Keratinocyte (primary cell): ENCODE measurements around the gene SMPD3. TPM values are rescaled to one million over a fixed set of nuclear protein-coding genes. Genes with fewer than 3 reads are reported as not detected.
"Not testable (repeated sequence)": the region's sequence is repeated elsewhere in the genome, so short reads cannot be mapped to it uniquely, and the experiment has no call there.

Source experiments
- DNase-seq: peaks from one replicate; pipeline ENCODE4 v3.0.0-alpha.2; 2011; ENCODE audit warnings: low read depth, missing footprints, low spot score
- FAIRE-seq: peaks from 2 replicates; lab custom pipeline; 2011; peaks lifted over from hg19 to GRCh38; lab: Jason Lieb, UNC
- H2AFZ ChIP-seq: 2 replicates; pipeline ENCODE4 v1.6.0; 2012; ENCODE audit warnings: low read length, control low read depth, inconsistent platforms; ENCODE audit not compliant: control insufficient read depth
- H3K27ac ChIP-seq: 2 replicates; pipeline ENCODE4 v1.5.1; 2011; ENCODE audit warnings: low read length; ENCODE audit not compliant: control insufficient read depth, insufficient read depth
- H3K27me3 ChIP-seq: 3 replicates; pipeline ENCODE4 v1.6.0; 2011; ENCODE audit warnings: low read length; ENCODE audit not compliant: control insufficient read depth, insufficient read depth; ENCODE audit errors: extremely low read depth
- H3K36me3 ChIP-seq, 2 experiments: 2 replicates in 1 of 2; 3 replicates in 1 of 2; pipeline ENCODE4 v1.5.1; 2011; ENCODE audit warnings: low read length in 2 of 2, mild to moderate bottlenecking in 1 of 2; ENCODE audit not compliant: control insufficient read depth in 2 of 2, insufficient read depth in 2 of 2; ENCODE audit errors: extremely low read depth in 1 of 2
- H3K4me1 ChIP-seq: 3 replicates; pipeline ENCODE4 v1.5.1; 2011; ENCODE audit warnings: low read length; ENCODE audit not compliant: control insufficient read depth, insufficient read depth; ENCODE audit errors: extremely low read depth
- H3K4me2 ChIP-seq: 3 replicates; pipeline ENCODE4 v1.6.0; 2011; ENCODE audit warnings: low read depth, low read length; ENCODE audit not compliant: control insufficient read depth, insufficient read depth; ENCODE audit errors: extremely low read depth
- H3K4me3 ChIP-seq, 3 experiments: fragments of 200-600 bp in 1 of 3; sonication (generic) in 1 of 3; 2 replicates in 2 of 3; 3 replicates in 1 of 3; pipeline ENCODE4 v1.5.1; 2011 to 2016; ENCODE audit warnings: low read length in 3 of 3, mild to moderate bottlenecking in 3 of 3, control low read depth in 2 of 3, inconsistent platforms in 1 of 3, low read depth in 1 of 3, mixed read lengths in 1 of 3, mixed run types in 1 of 3, moderate library complexity in 1 of 3; ENCODE audit not compliant: control insufficient read depth in 2 of 3, insufficient read depth in 2 of 3; ENCODE audit errors: extremely low read depth in 1 of 3
- H3K79me2 ChIP-seq: 2 replicates; pipeline ENCODE4 v1.6.0; 2012; ENCODE audit warnings: low read length; ENCODE audit not compliant: control insufficient read depth, insufficient read depth
- H3K9ac ChIP-seq: 3 replicates; pipeline ENCODE4 v1.6.0; 2011; ENCODE audit warnings: low read length; ENCODE audit not compliant: control insufficient read depth, insufficient read depth; ENCODE audit errors: extremely low read depth
- H3K9me1 ChIP-seq: 3 replicates; pipeline ENCODE4 v1.6.0; 2011; ENCODE audit warnings: low read length; ENCODE audit not compliant: control insufficient read depth, insufficient read depth; ENCODE audit errors: extremely low read depth
- H3K9me3 ChIP-seq: 2 replicates; pipeline ENCODE4 v1.5.1; 2012; ENCODE audit warnings: low read depth, low read length; ENCODE audit not compliant: control insufficient read depth
- H4K20me1 ChIP-seq: 3 replicates; pipeline ENCODE4 v1.6.0; 2011; ENCODE audit warnings: low read length; ENCODE audit not compliant: control insufficient read depth, insufficient read depth; ENCODE audit errors: extremely low read depth
- CTCF ChIP-seq, 3 experiments: IDR thresholded peaks in 1 of 3; conservative IDR thresholded peaks in 1 of 3; optimal IDR thresholded peaks in 1 of 3; 2 replicates in 2 of 3; 3 replicates in 1 of 3; pipeline versions ENCODE3 to v1.5.1; 2011; ENCODE audit warnings: low read length in 3 of 3, mild to moderate bottlenecking in 3 of 3, moderate library complexity in 2 of 3, control low read depth in 1 of 3, inconsistent platforms in 1 of 3; ENCODE audit not compliant: insufficient read depth in 2 of 3; ENCODE audit errors: extremely low read depth in 1 of 3
- EZH2 ChIP-seq: IDR thresholded peaks from one replicate; pipeline ENCODE4 v1.6.1; 2012; ENCODE audit warnings: inconsistent platforms, mild to moderate bottlenecking, low read length, moderate library complexity
- dilution Hi-C: fragments of 300-500 bp; cut with MboI; formaldehyde crosslinking; loops from one replicate; pipeline ENCODE4 v1.7.0; 2020; ENCODE audit warnings: low sequenced_read_pairs; ENCODE audit not compliant: extremely low pct_ligation_motif_present
- polyA minus RNA-seq, 3 experiments: library from RNA; depleted of rRNA, polyadenylated mRNA; stranded (reverse); fragments of >200 nt; gene quantifications; 1 replicate in 1 of 3; 2 replicates in 1 of 3; 3 replicates in 1 of 3; pipeline ENCODE4 v1.2.3, GENCODE V29; 2011
- polyA plus RNA-seq, 5 experiments: library from polyadenylated mRNA; depleted of rRNA in 3 of 5; stranded (reverse) in 3 of 5; stranded (forward) in 1 of 5; unstranded in 1 of 5; fragments of >200 nt; gene quantifications; 1 replicate in 1 of 5; 2 replicates in 3 of 5; 3 replicates in 1 of 5; pipeline versions ENCODE4 v1.2.1 to v1.2.3, GENCODE V29; 2011 to 2012; ENCODE audit warnings: missing spikeins in 2 of 5, low read depth in 1 of 5, low replicate concordance in 1 of 5

Gene SMPD3
- polyA plus RNA-seq (0.05 to 0.34 TPM (median 0.14 TPM) in 3 replicates), polyA minus RNA-seq (1.7 to 4.1 TPM in 2 of 3 replicates, not detected in the other)
- polyA plus RNA-seq (2011; ENCODE audit: low read depth): 1.7 TPM
- 0.02 and 0.12 TPM in 2 replicates for polyA plus RNA-seq (2011; cell fraction: cytosol; rRNA removed)
- polyA plus RNA-seq (2011; cell fraction: nucleus; rRNA removed): 0.60 and 0.96 TPM in 2 replicates
- 0.24 and 3.2 TPM in 2 replicates for polyA plus RNA-seq (2012; ENCODE audit: low replicate concordance)
- polyA minus RNA-seq (2011; cell fraction: cytosol; rRNA and poly(A)+ RNA removed): not detected
- polyA minus RNA-seq (2011; cell fraction: nucleus; rRNA and poly(A)+ RNA removed): 2.1 and 3.5 TPM in 2 replicates

GRCh38 chr16:68448360-68448970, at the start of gene SMPD3:
TSS of gene SMPD3 (minus strand) at chr16:68448508. CDS start at chr16:68372181, 76,327 bp downstream.
- Histone ChIP-seq H3K79me2 (no peaks in the 10 kb centered on the region), H3K4me3 (peak within 1 kb of the TSS in 2 of 3 experiments; percentile 2 to 29), H3K4me1 (peaks cover 8% of the 10 kb centered on the region), H4K20me1 (peaks cover 4% of the 10 kb centered on the region), H3K27me3 (peaks cover 29% of the 10 kb centered on the region), H3K9me3 (no peaks in the 10 kb centered on the region), H3K9me1 (no peaks in the 10 kb centered on the region), H3K4me2 (peak within 1 kb of the TSS; percentile 68), H3K36me3 (no peaks in the 10 kb centered on the region), H2AFZ (no peak within 1 kb of the TSS), H3K27ac (no peak within 1 kb of the TSS), H3K9ac (no peak within 1 kb of the TSS)
- TF ChIP-seq CTCF (optimal IDR thresholded peaks at IDR 0.05 in 1 of 3, IDR thresholded peaks at IDR 0.05 in 1 of 3, conservative IDR thresholded peaks at IDR 0.05 in 1 of 3; ENCODE audit: extremely low read depth in 1 of 3, insufficient read depth in 2 of 3, low read length in 3 of 3) (no peak), EZH2 (no peak)
- DNase-seq (peak; percentile 54), FAIRE-seq (peak; percentile 23)
- dilution Hi-C loops: no loop called here

- no peak overlapping the region for H3K4me2 ChIP-seq
- TF ChIP-seq EZH2 (no peak), CTCF (optimal IDR thresholded peaks at IDR 0.05 in 1 of 3, IDR thresholded peaks at IDR 0.05 in 1 of 3, conservative IDR thresholded peaks at IDR 0.05 in 1 of 3; ENCODE audit: extremely low read depth in 1 of 3, insufficient read depth in 2 of 3, low read length in 3 of 3) (no peak)
- FAIRE-seq (peak; percentile 13), DNase-seq (no peak)
- H3K27ac ChIP-seq: no peak overlapping the region
- H3K36me3 ChIP-seq: no peaks in the 10 kb centered on the region
- peaks cover 36% of the 10 kb centered on the region for H3K4me1 ChIP-seq
- no peaks in the 10 kb centered on the region for H4K20me1 ChIP-seq
- dilution Hi-C loops: no loop called here
- H3K4me3 ChIP-seq: no peak overlapping the region
- peaks cover 2% of the 10 kb centered on the region for H3K9me1 ChIP-seq
- H3K79me2 ChIP-seq: no peaks in the 10 kb centered on the region
- H3K9me3 ChIP-seq: no peaks in the 10 kb centered on the region
- no peak overlapping the region for H3K9ac ChIP-seq
- no peaks in the 10 kb centered on the region for H3K27me3 ChIP-seq
- H2AFZ ChIP-seq: no peak overlapping the region
These were observed 48.4 kb upstream of the SMPD3 start for GRCh38 chr16:68496689-68497088.

- H3K9me3 ChIP-seq, dilution Hi-C loops, H3K9ac ChIP-seq, H3K27me3 ChIP-seq, DNase-seq, H3K36me3 ChIP-seq, H3K79me2 ChIP-seq, FAIRE-seq, H3K9me1 ChIP-seq, H2AFZ ChIP-seq, H3K4me3 ChIP-seq, H4K20me1 ChIP-seq, H3K27ac ChIP-seq, H3K4me2 ChIP-seq: not testable (repeated sequence)
- peaks cover 54% of the 10 kb centered on the region for H3K4me1 ChIP-seq
These were observed 46.0 kb upstream of the SMPD3 start for GRCh38 chr16:68494261-68494660.
